Duodenal mucosa (tissue), 2 donors: ENCODE measurements around the gene SPEN.
"Not testable (repeated sequence)": the region's sequence is repeated elsewhere in the genome, so short reads cannot be mapped to it uniquely, and the experiment has no call there.

Source experiments
- H3K27ac ChIP-seq: one replicate; pipeline ENCODE4 v1.7.0; 2013; ENCODE audit warnings: low read depth, low read length
- H3K27me3 ChIP-seq, 2 donors: one replicate each; pipeline ENCODE4 v1.7.0; 2013; ENCODE audit warnings: low read length in 2 of 2, control low read depth in 1 of 2; ENCODE audit not compliant: insufficient read depth in 2 of 2, control insufficient read depth in 1 of 2
- H3K36me3 ChIP-seq, 2 donors: one replicate each; pipeline ENCODE4 v1.7.0; 2013; ENCODE audit warnings: low read length in 2 of 2, control low read depth in 1 of 2; ENCODE audit not compliant: insufficient read depth in 2 of 2, control insufficient read depth in 1 of 2
- H3K4me1 ChIP-seq, 2 donors: one replicate each; pipeline ENCODE4 v1.7.0; 2013; ENCODE audit warnings: low read length in 2 of 2, control low read depth in 1 of 2; ENCODE audit not compliant: insufficient read depth in 2 of 2, control insufficient read depth in 1 of 2
- H3K4me3 ChIP-seq, 2 donors: one replicate each; pipeline ENCODE4 v1.7.0; 2013; ENCODE audit warnings: low read length in 2 of 2, low read depth in 1 of 2
- H3K9ac ChIP-seq, 2 donors: one replicate each; pipeline ENCODE4 v1.7.0; 2013; ENCODE audit warnings: low read length in 2 of 2, low read depth in 1 of 2
- H3K9me3 ChIP-seq, 2 donors: one replicate each; pipeline ENCODE4 v1.7.0; 2013; ENCODE audit warnings: low read length in 2 of 2, control low read depth in 1 of 2; ENCODE audit not compliant: control insufficient read depth in 1 of 2

The SPEN gene

DNA sequence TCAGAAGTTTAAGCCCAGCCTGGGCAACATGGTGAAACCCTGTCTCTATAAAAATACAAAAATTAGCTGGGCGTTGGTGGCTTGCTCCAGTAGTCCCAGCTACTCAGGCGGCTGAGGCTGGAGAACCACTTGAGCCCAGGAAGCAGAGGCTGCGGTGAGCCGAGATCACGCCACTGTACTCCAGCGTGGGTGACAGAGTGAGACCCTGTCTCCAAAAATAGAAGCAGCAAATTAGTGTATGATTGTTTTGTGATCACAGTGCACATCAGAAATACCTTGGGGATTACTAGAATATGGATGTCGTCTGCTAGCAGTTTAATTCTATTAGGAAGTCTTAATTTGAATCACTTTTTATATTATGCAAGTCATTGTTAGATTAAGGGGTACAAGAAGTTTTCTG, 69.4 kb downstream of the SPEN start:
- Histone ChIP-seq H3K36me3 (peaks cover 6 to 47% of the 10 kb centered on the region in 2 donors), H3K4me3 (no peak overlapping the region), H3K9ac (no peak overlapping the region), H3K27me3 (no peaks in the 10 kb centered on the region), H3K9me3 (no peaks in the 10 kb centered on the region), H3K4me1 (peaks cover 0 to 4% of the 10 kb centered on the region in 2 donors), H3K27ac (no peak overlapping the region)

GRCh38 chr1:15918962-15919715, 71.6 kb downstream of the SPEN start:
- peaks cover 0 to 4% of the 10 kb centered on the region in 2 donors for H3K4me1 ChIP-seq
- no peak overlapping the region for H3K9ac ChIP-seq
- no peaks in the 10 kb centered on the region for H3K27me3 ChIP-seq
- peaks cover 6 to 53% of the 10 kb centered on the region in 2 donors for H3K36me3 ChIP-seq
- no peak overlapping the region for H3K27ac ChIP-seq
- H3K9me3 ChIP-seq, result no peaks in the 10 kb centered on the region
- no peak overlapping the region for H3K4me3 ChIP-seq

DNA sequence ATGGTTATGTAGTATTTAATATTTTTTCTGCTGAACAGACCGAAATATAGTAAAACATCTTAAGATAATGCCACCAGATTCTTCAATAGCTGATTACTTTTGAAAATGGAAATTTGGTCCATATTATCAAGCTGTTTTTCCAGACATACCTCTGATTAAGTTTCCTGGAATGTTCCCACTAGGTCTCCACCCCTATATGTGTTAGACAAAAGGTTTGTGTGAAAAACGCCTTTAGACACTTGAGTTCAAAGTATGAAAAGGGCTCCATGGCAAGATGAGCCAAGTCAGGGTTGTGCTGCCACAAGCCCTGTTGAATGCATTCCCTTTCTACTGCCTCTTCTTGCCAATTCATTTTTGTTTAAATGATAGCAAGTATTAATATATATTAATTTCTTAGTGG, 75.7 kb downstream of the SPEN start:
- Histone ChIP-seq H3K9ac (no peak overlapping the region), H3K36me3 (peaks cover 15 to 69% of the 10 kb centered on the region in 2 donors), H3K4me1 (no peaks in the 10 kb centered on the region), H3K9me3 (no peaks in the 10 kb centered on the region), H3K4me3 (no peak overlapping the region), H3K27ac (no peak overlapping the region), H3K27me3 (no peaks in the 10 kb centered on the region)

DNA sequence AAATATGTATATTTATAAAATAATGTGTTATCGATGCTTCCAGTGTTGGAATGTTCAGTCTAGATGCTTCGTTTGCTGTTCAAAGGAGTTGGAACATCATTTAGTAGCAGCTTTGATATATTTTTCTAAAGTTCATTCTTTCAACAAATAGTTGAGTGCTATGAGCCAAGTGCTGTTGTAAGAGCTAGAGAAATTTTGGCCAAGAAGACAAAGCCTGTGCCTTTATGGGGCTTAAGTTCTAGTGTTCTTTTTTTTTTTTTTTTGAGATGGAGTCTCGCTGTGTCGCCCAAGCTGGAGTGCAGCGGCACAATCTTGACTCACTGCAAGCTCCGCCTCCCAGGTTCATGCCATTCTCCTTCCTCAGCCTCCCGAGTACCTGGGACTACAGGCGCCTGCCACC, 78.9 kb downstream of the SPEN start:
- H3K27ac ChIP-seq, H3K9ac ChIP-seq, H3K27me3 ChIP-seq, H3K4me1 ChIP-seq, H3K4me3 ChIP-seq, H3K9me3 ChIP-seq: not testable (repeated sequence)
- H3K36me3 ChIP-seq, result peaks cover 39 to 87% of the 10 kb centered on the region in 2 donors

- Histone ChIP-seq H3K27me3 (no peaks in the 10 kb centered on the region), H3K4me1 (no peaks in the 10 kb centered on the region), H3K4me3 (no peak overlapping the region), H3K9ac (no peak overlapping the region), H3K9me3 (no peaks in the 10 kb centered on the region), H3K27ac (no peak overlapping the region), H3K36me3 (peaks cover 63 to 93% of the 10 kb centered on the region in 2 donors)
Observed at GRCh38 chr1:15928971-15929965, 81.8 kb downstream of the SPEN start.

GRCh38 chr1:15931401-15931800, 83.9 kb downstream of the SPEN start:
- Histone ChIP-seq H3K4me3 (no peak overlapping the region), H3K9me3 (no peaks in the 10 kb centered on the region), H3K4me1 (no peaks in the 10 kb centered on the region), H3K27me3 (no peaks in the 10 kb centered on the region), H3K9ac (no peak overlapping the region), H3K27ac (no peak overlapping the region), H3K36me3 (peaks cover 75 to 96% of the 10 kb centered on the region in 2 donors)

GRCh38 chr1:15931884-15932283, 84.4 kb downstream of the SPEN start:
- H3K27me3 ChIP-seq, result no peaks in the 10 kb centered on the region
- H3K4me3 ChIP-seq, result no peak overlapping the region
- H3K36me3 ChIP-seq, result peaks cover 75 to 99% of the 10 kb centered on the region in 2 donors
- H3K9me3 ChIP-seq, result no peaks in the 10 kb centered on the region
- no peak overlapping the region for H3K27ac ChIP-seq
- H3K9ac ChIP-seq, result no peak overlapping the region
- H3K4me1 ChIP-seq, result no peaks in the 10 kb centered on the region

DNA sequence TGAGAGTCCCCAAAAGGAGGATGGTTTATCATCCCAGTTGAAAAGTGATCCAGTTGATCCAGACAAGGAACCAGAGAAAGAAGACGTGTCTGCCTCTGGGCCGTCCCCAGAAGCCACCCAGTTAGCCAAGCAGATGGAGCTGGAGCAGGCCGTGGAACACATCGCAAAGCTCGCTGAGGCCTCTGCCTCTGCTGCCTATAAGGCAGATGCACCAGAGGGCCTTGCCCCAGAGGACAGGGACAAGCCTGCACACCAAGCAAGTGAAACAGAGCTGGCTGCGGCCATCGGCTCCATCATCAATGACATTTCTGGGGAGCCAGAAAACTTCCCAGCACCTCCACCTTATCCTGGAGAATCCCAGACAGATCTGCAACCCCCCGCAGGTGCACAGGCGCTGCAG, 85.1 kb downstream of the SPEN start:
- H3K9me3 ChIP-seq, result no peaks in the 10 kb centered on the region
- no peak overlapping the region for H3K4me3 ChIP-seq
- no peaks in the 10 kb centered on the region for H3K27me3 ChIP-seq
- H3K27ac ChIP-seq, result no peak overlapping the region
- no peak overlapping the region for H3K9ac ChIP-seq
- peaks cover 81 to 99% of the 10 kb centered on the region in 2 donors for H3K36me3 ChIP-seq
- H3K4me1 ChIP-seq, result no peaks in the 10 kb centered on the region

- Histone ChIP-seq H3K9me3 (no peaks in the 10 kb centered on the region), H3K36me3 (peaks cover 79 to 98% of the 10 kb centered on the region in 2 donors), H3K9ac (no peak overlapping the region), H3K27ac (no peak overlapping the region), H3K4me1 (peaks cover 0 to under 1% of the 10 kb centered on the region in 2 donors), H3K27me3 (no peaks in the 10 kb centered on the region), H3K4me3 (no peak overlapping the region)
Observed at GRCh38 chr1:15933684-15934083, 86.2 kb downstream of the SPEN start.
